IMR-90 (cell line): Measurements from ENCODE around the gene TCF7L1.

ENCODE experiments used
- CEBPB ChIP-seq: IDR thresholded peaks from 2 replicates; pipeline ENCODE4 v1.6.1; 2012; ENCODE audit warnings: low read depth, low read length, improper control_type of control experiment
- FOS ChIP-seq: fragments of 150-350 bp; IDR thresholded peaks from 2 replicates; pipeline ENCODE4 v1.6.1; 2016; ENCODE audit warnings: low read depth, low read length
- MAFK ChIP-seq: IDR thresholded peaks from 2 replicates; pipeline ENCODE4 v1.6.1; 2012; ENCODE audit warnings: low read depth, low read length, improper control_type of control experiment
- MAZ ChIP-seq: IDR thresholded peaks from 2 replicates; pipeline ENCODE4 v1.6.1; 2012; ENCODE audit warnings: low read depth, mild to moderate bottlenecking, low read length, improper control_type of control experiment, moderate library complexity, borderline replicate concordance
- MXI1 ChIP-seq: IDR thresholded peaks from 2 replicates; pipeline ENCODE4 v1.6.1; 2012; ENCODE audit warnings: low read depth, mild to moderate bottlenecking, low read length, moderate library complexity, borderline replicate concordance
- NFE2L2 ChIP-seq: fragments of 150-350 bp; IDR thresholded peaks from 2 replicates; pipeline ENCODE4 v1.6.1; 2016; ENCODE audit warnings: low read depth, mild to moderate bottlenecking, low read length
- POLR2A ChIP-seq: IDR thresholded peaks from 2 replicates; pipeline ENCODE4 v1.6.1; 2012; ENCODE audit warnings: mild to moderate bottlenecking, low read depth, low read length
- RAD21 ChIP-seq: IDR thresholded peaks from 2 replicates; pipeline ENCODE4 v1.6.1; 2012; ENCODE audit warnings: low read length, improper control_type of control experiment
- RCOR1 ChIP-seq: IDR thresholded peaks from 2 replicates; pipeline ENCODE4 v1.6.1; 2012; ENCODE audit warnings: mild to moderate bottlenecking, low read length, improper control_type of control experiment; ENCODE audit not compliant: insufficient replicate concordance
- SMC3 ChIP-seq: fragments of 150-350 bp; IDR thresholded peaks from 2 replicates; pipeline ENCODE4 v1.6.1; 2016; ENCODE audit warnings: low read depth, mild to moderate bottlenecking, antibody characterized with exemption, low read length, moderate library complexity
- TF ChIP-seq, protein P1 (sequence below): conservative IDR thresholded peaks from 2 replicates; pipeline ENCODE4 v1.5.1; 2012; ENCODE audit warnings: mild to moderate bottlenecking, low read depth, low read length, improper control_type of control experiment

DNA sequence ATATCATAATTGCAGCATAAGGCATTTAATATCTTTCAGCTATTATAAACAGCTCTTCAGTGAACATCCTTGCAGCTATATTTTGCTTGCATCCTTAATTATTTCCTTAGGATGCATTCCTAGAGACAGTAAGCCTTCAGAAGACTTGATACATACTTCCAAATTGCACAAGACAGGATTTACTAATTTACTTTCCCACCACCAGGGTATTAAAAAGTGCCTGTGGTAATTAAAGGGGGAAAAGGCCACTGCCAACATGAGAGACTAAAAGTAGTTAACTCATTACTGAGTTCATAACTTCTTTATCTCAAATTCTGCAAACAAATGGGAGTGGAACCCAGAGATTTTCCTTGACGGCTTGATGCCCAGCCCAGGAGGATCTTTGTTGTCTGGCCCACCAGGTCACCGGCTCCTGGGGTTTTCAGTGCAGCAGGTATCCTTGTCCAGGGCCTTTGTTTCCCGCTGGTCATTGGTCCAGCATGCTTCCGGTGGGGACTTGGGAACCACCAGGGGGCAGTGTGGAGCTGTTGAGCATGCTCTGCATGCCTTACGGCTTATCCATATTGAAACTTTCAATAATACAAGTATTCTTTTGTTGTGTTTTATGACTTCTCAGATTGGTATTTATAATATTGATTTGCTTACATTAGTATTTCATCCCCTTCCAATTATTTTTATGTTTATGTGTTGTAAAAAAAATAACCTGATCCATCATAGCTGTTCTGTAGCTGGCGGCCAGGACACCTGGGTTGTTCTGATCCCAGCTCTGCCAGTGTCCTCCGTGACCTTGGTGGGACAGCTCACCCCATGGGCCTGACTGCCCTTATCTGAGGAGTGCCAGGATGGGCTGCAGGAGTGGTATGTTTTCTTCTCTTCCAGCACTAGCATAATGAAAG, 133.2 kb downstream of the TCF7L1 start:
- TF ChIP-seq SMC3: peak; percentile 49
- no peak for TF ChIP-seq MAFK
- no peak for TF ChIP-seq MAZ
- TF ChIP-seq, protein P1, sequence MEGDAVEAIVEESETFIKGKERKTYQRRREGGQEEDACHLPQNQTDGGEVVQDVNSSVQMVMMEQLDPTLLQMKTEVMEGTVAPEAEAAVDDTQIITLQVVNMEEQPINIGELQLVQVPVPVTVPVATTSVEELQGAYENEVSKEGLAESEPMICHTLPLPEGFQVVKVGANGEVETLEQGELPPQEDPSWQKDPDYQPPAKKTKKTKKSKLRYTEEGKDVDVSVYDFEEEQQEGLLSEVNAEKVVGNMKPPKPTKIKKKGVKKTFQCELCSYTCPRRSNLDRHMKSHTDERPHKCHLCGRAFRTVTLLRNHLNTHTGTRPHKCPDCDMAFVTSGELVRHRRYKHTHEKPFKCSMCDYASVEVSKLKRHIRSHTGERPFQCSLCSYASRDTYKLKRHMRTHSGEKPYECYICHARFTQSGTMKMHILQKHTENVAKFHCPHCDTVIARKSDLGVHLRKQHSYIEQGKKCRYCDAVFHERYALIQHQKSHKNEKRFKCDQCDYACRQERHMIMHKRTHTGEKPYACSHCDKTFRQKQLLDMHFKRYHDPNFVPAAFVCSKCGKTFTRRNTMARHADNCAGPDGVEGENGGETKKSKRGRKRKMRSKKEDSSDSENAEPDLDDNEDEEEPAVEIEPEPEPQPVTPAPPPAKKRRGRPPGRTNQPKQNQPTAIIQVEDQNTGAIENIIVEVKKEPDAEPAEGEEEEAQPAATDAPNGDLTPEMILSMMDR: peak; percentile 55
- TF ChIP-seq POLR2A: no peak
- TF ChIP-seq RAD21: peak; percentile 44
- TF ChIP-seq NFE2L2: no peak
- no peak for TF ChIP-seq MXI1
- no peak for TF ChIP-seq CEBPB
- TF ChIP-seq RCOR1: no peak
- no peak for TF ChIP-seq FOS
